ENCODE measurements around the gene GALNT1. TPM values are rescaled to one million over a fixed set of nuclear protein-coding genes. Genes with fewer than 3 reads are reported as not detected.

The GALNT1 gene
- total RNA-seq, 1 donor from 2014 or later: 47.0 TPM

- peak; percentile 90 for ATAC-seq
- intact Hi-C loops (cut with micrococcal nuclease): no loop called here
- DNase-seq: peak; percentile 77
Observed at GRCh38 chr18:35580701-35581539, 620 bp upstream of the GALNT1 start.

GRCh38 chr18:35581898-35582641 lies 530 bp downstream of the GALNT1 start:
- DNase-seq (peak; percentile 61), ATAC-seq (peak; percentile 31)
- intact Hi-C loops (cut with micrococcal nuclease): no loop called here

GRCh38 chr18:35582899-35583558 lies 1.5 kb downstream of the GALNT1 start:
- intact Hi-C loops (cut with micrococcal nuclease): no loop called here
- no peak for ATAC-seq

GRCh38 chr18:35584735-35585134 lies 3.2 kb downstream of the GALNT1 start:
- ATAC-seq (no peak), DNase-seq (no peak)
- intact Hi-C loops (cut with micrococcal nuclease): no loop called here

More at GRCh38 chr18:35582899-35583558, 1.5 kb downstream of the GALNT1 start:
- DNase-seq: no peak

- intact Hi-C loops (cut with micrococcal nuclease): no loop called here
- DNase-seq (no peak), ATAC-seq (no peak)
Observed at GRCh38 chr18:35585608-35586007, 4.1 kb downstream of the GALNT1 start.

GRCh38 chr18:35588122-35588521 lies 6.6 kb downstream of the GALNT1 start:
- DNase-seq: no peak
- no peak for ATAC-seq
- intact Hi-C loops (cut with micrococcal nuclease): no loop called here

- ATAC-seq: peak; percentile 27
- DNase-seq: no peak
- intact Hi-C loops (cut with micrococcal nuclease): no loop called here
Observed at GRCh38 chr18:35588995-35589394, 7.5 kb downstream of the GALNT1 start.

GRCh38 chr18:35589546-35589945 lies 8.0 kb downstream of the GALNT1 start:
- ATAC-seq: no peak
- intact Hi-C loops (cut with micrococcal nuclease): no loop called here
- DNase-seq: no peak

GRCh38 chr18:35590935-35591334 lies 9.4 kb downstream of the GALNT1 start:
- intact Hi-C loops (cut with micrococcal nuclease): no loop called here
- ATAC-seq (no peak), DNase-seq (no peak)

GRCh38 chr18:35592298-35592697 lies 10.8 kb downstream of the GALNT1 start:
- DNase-seq (no peak), ATAC-seq (peak; percentile 24)
- intact Hi-C loops (cut with micrococcal nuclease): no loop called here

- intact Hi-C loops (cut with micrococcal nuclease): no loop called here
- DNase-seq (no peak), ATAC-seq (no peak)
Observed at GRCh38 chr18:35593859-35594258, 12.3 kb downstream of the GALNT1 start.

GRCh38 chr18:35597758-35598157 lies 16.2 kb downstream of the GALNT1 start:
- DNase-seq: no peak
- intact Hi-C loops (cut with micrococcal nuclease): no loop called here
- ATAC-seq: no peak

- DNase-seq (no peak), ATAC-seq (no peak)
- intact Hi-C loops (cut with micrococcal nuclease): no loop called here
Observed at GRCh38 chr18:35602193-35602820, 20.8 kb downstream of the GALNT1 start.

- no peak for ATAC-seq
- no peak for DNase-seq
- intact Hi-C loops (cut with micrococcal nuclease): no loop called here
Observed at GRCh38 chr18:35603008-35603407, 21.5 kb downstream of the GALNT1 start.

- intact Hi-C loops (cut with micrococcal nuclease): no loop called here
- DNase-seq: no peak
- no peak for ATAC-seq
Observed at GRCh38 chr18:35603528-35603927, 22.0 kb downstream of the GALNT1 start.

- DNase-seq: no peak
- intact Hi-C loops (cut with micrococcal nuclease): no loop called here
- no peak for ATAC-seq
Observed at GRCh38 chr18:35604369-35604768, 22.8 kb downstream of the GALNT1 start.

- no peak for ATAC-seq
- intact Hi-C loops (cut with micrococcal nuclease): no loop called here
- DNase-seq: no peak
Observed at GRCh38 chr18:35605686-35606417, 24.3 kb downstream of the GALNT1 start.

GRCh38 chr18:35609236-35609635 lies 27.7 kb downstream of the GALNT1 start:
- intact Hi-C loops (cut with micrococcal nuclease): no loop called here
- DNase-seq: no peak
- no peak for ATAC-seq

- intact Hi-C loops (cut with micrococcal nuclease): no loop called here
- ATAC-seq (peak; percentile 45), DNase-seq (no peak)
Observed at GRCh38 chr18:35610089-35610488, 28.5 kb downstream of the GALNT1 start.

Data from left ventricle myocardium superior (tissue), 1 donor.